SK-N-SH (cell line): Measurements from ENCODE around the gene SLC17A5. TPM values are rescaled to one million over a fixed set of nuclear protein-coding genes. Genes with fewer than 3 reads are reported as not detected.

Source experiments
- CTCF ChIA-PET: fragments of 300-600, 350-600 bp; formaldehyde crosslinking; extraction: SDS; loops from one replicate; lab custom pipeline; 2021; lab: Yijun Ruan, JAX
- POLR2A ChIA-PET: fragments of 350-600 bp; sonication (Branson Sonifier 250); formaldehyde crosslinking; extraction: SDS; loops from one replicate; lab custom pipeline; 2020; ENCODE audit warnings: antibody characterized with exemption, inconsistent platforms; lab: Yijun Ruan, JAX
- DNase-seq: peaks from one replicate; pipeline ENCODE4 v3.0.0; 2012
- H2AFZ ChIP-seq: fragments of 200-600 bp; sonication (generic); 2 replicates; pipeline ENCODE4 v1.8.1; 2016; ENCODE audit warnings: antibody characterized with exemption, mild to moderate bottlenecking, low read depth
- H3F3A ChIP-seq: fragments of 200-600 bp; sonication (generic); replicated peaks from 2 replicates; pipeline ENCODE3; 2016; ENCODE audit warnings: antibody characterized with exemption, mild to moderate bottlenecking; ENCODE audit not compliant: insufficient read depth
- H3K27ac ChIP-seq, 2 experiments: fragments of 200-500 bp in 1 of 2; fragments of 200-600 bp in 1 of 2; sonication (Bioruptor generic) in 1 of 2; sonication (generic), shearing (Covaris generic) in 1 of 2; 2 replicates each; pipeline versions ENCODE4 v1.5.1 to v1.6.1; 2014 to 2016; ENCODE audit warnings: low read depth in 2 of 2, inconsistent platforms in 1 of 2, low read length in 1 of 2, mild to moderate bottlenecking in 1 of 2, mixed read lengths in 1 of 2
- H3K27me3 ChIP-seq: fragments of 200-600 bp; sonication (generic), shearing (Covaris generic); 2 replicates; pipeline ENCODE4 v1.6.1; 2016; ENCODE audit warnings: mixed run types; ENCODE audit not compliant: insufficient read depth
- H3K36me3 ChIP-seq, 2 experiments: fragments of 200-500 bp in 1 of 2; fragments of 200-600 bp in 1 of 2; sonication (Bioruptor generic) in 1 of 2; sonication (generic) in 1 of 2; replicated peaks in 1 of 2; 2 replicates each; pipeline versions ENCODE3 to v1.5.1; 2014 to 2016; ENCODE audit warnings: low read length in 1 of 2, mild to moderate bottlenecking in 1 of 2; ENCODE audit not compliant: insufficient read depth in 2 of 2, control insufficient read depth in 1 of 2
- H3K4me1 ChIP-seq, 2 experiments: fragments of 200-500 bp in 1 of 2; fragments of 200-600 bp in 1 of 2; sonication (Bioruptor generic) in 1 of 2; sonication (generic), shearing (Covaris generic) in 1 of 2; 2 replicates each; pipeline versions ENCODE4 v1.5.1 to v1.6.1; 2014 to 2016; ENCODE audit warnings: low read depth in 1 of 2, low read length in 1 of 2, mixed run types in 1 of 2; ENCODE audit not compliant: insufficient read depth in 2 of 2, control insufficient read depth in 1 of 2
- H3K4me2 ChIP-seq: fragments of 200-600 bp; sonication (generic), shearing (Covaris generic); 2 replicates; pipeline ENCODE4 v1.6.1; 2017; ENCODE audit warnings: mixed run types
- H3K4me3 ChIP-seq, 2 experiments: fragments of 200-500 bp in 1 of 2; fragments of 200-600 bp in 1 of 2; sonication (Bioruptor generic) in 1 of 2; sonication (generic), shearing (Covaris generic) in 1 of 2; 2 replicates each; pipeline versions ENCODE4 v1.5.1 to v1.8.1; 2014 to 2016; ENCODE audit warnings: low read depth in 2 of 2, inconsistent platforms in 1 of 2, low read length in 1 of 2, mild to moderate bottlenecking in 1 of 2, mixed read lengths in 1 of 2, moderate library complexity in 1 of 2
- H3K79me2 ChIP-seq: fragments of 200-600 bp; sonication (generic); 2 replicates; pipeline ENCODE4 v1.8.1; 2017; ENCODE audit warnings: mild to moderate bottlenecking; ENCODE audit not compliant: insufficient read depth
- H3K9ac ChIP-seq: fragments of 200-600 bp; sonication (generic); 2 replicates; pipeline ENCODE4 v1.6.1; 2017; ENCODE audit warnings: mixed run types
- H3K9me2 ChIP-seq: fragments of 200-600 bp; sonication (generic); 2 replicates; pipeline ENCODE4 v1.6.1; 2017; ENCODE audit warnings: mixed run types
- H3K9me3 ChIP-seq: fragments of 200-600 bp; sonication (generic); 2 replicates; pipeline ENCODE4 v1.6.1; 2017; ENCODE audit warnings: mixed run types, mild to moderate bottlenecking, moderate library complexity
- H4K20me1 ChIP-seq: fragments of 200-600 bp; sonication (generic); 2 replicates; pipeline ENCODE4 v1.6.1; 2017; ENCODE audit warnings: mild to moderate bottlenecking, mixed run types; ENCODE audit not compliant: insufficient read depth
- FOSL2 ChIP-seq: IDR thresholded peaks from 2 replicates; pipeline ENCODE4 v1.4.0; 2012; ENCODE audit warnings: low read depth, mild to moderate bottlenecking, moderate library complexity, borderline replicate concordance
- FOXM1 ChIP-seq: IDR thresholded peaks from 2 replicates; pipeline ENCODE4 v1.4.0; 2012; ENCODE audit warnings: low read depth, mild to moderate bottlenecking
- GABPA ChIP-seq: IDR thresholded peaks from 2 replicates; pipeline ENCODE4 v1.4.0; 2012; ENCODE audit warnings: low read depth, mild to moderate bottlenecking
- JUND ChIP-seq: IDR thresholded peaks from 2 replicates; pipeline ENCODE4 v1.4.0; 2012
- SIN3A ChIP-seq: IDR thresholded peaks from 2 replicates; pipeline ENCODE4 v1.6.1; 2012; ENCODE audit warnings: low read depth, mild to moderate bottlenecking, low read length, moderate library complexity, borderline replicate concordance
- TEAD4 ChIP-seq: IDR thresholded peaks from 2 replicates; pipeline ENCODE4 v1.4.0; 2012; ENCODE audit warnings: mild to moderate bottlenecking, borderline replicate concordance; ENCODE audit not compliant: insufficient read depth
- WGBS: methylation state at CpG from one replicate; pipeline ENCODE4 v1.1.6; 2017; ENCODE audit warnings: low lambda C conversion rate; 5-methylcytosine and 5-hydroxymethylcytosine counted together
- polyA plus RNA-seq, 3 experiments: library from polyadenylated mRNA; depleted of rRNA; stranded (reverse); fragments of >200 nt; gene quantifications; 2 replicates each; pipeline ENCODE4 v1.2.3, GENCODE V29; 2012
- TF ChIP-seq, protein P1 (sequence below): fragments of 150-350 bp; IDR thresholded peaks from 2 replicates; pipeline ENCODE4 v1.6.1; 2016; ENCODE audit warnings: mild to moderate bottlenecking, low read depth, low read length
- TF ChIP-seq, protein P2 (sequence below): IDR thresholded peaks from 2 replicates; pipeline ENCODE4 v1.4.0; 2012; ENCODE audit warnings: low read depth, borderline replicate concordance

Gene SLC17A5
- polyA plus RNA-seq, 1 of the 3 experiments (the other 2 are of a cell fraction), result 9.2 TPM

DNA sequence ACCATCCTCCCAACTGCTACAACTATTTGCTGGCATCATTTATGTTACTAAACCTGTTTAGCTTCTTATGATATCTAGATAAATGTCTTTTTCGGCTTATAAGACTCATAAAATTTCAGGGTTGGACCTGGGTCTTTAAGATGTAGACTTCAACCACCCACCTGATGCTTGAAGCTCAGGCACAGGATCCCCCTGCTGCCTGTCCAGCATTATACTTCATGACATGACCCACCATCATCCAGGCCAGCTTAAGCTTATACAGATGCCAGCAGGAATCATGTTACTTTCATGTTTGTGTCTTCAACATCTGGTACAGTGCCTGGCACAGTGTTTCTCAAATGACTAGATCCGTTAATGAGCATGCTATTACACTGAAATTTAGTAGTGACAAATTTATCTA lies 47.4 kb downstream of the SLC17A5 start:
- no peaks in the 10 kb centered on the region for H3K9me2 ChIP-seq
- H3K4me2 ChIP-seq, result no peak overlapping the region
- no peak overlapping the region for H3K9ac ChIP-seq
- H3K27me3 ChIP-seq, result no peaks in the 10 kb centered on the region
- no peak for DNase-seq
- ChIA-PET POLR2A (interaction anchor here (0.7 kb wide), 1 partner anchor 93 kb away, joined by 4 read pairs; no protein-coding TSS in a partner anchor), CTCF (interaction anchor here (0.9 to 1.1 kb wide), 3 partner anchors 77 to 98 kb away, joined by 3 to 5 read pairs (median 4); no protein-coding TSS in a partner anchor)
- no peak overlapping the region for H3K4me3 ChIP-seq
- no peaks in the 10 kb centered on the region for H3K4me1 ChIP-seq
- TF ChIP-seq TEAD4 (no peak), FOXM1 (no peak), SIN3A (no peak), GABPA (no peak)
- no peak overlapping the region for H3K27ac ChIP-seq
- H3K36me3 ChIP-seq, result peaks cover 0 to 12% of the 10 kb centered on the region in 2 experiments
- WGBS, result 83% methylated on average over 2 of the region's 2 CpGs
- H3K79me2 ChIP-seq, result no peaks in the 10 kb centered on the region
- H2AFZ ChIP-seq, result no peak overlapping the region
- no peaks in the 10 kb centered on the region for H4K20me1 ChIP-seq
- H3K9me3 ChIP-seq, result no peaks in the 10 kb centered on the region
- peaks cover 3% of the 10 kb centered on the region for H3F3A ChIP-seq

DNA sequence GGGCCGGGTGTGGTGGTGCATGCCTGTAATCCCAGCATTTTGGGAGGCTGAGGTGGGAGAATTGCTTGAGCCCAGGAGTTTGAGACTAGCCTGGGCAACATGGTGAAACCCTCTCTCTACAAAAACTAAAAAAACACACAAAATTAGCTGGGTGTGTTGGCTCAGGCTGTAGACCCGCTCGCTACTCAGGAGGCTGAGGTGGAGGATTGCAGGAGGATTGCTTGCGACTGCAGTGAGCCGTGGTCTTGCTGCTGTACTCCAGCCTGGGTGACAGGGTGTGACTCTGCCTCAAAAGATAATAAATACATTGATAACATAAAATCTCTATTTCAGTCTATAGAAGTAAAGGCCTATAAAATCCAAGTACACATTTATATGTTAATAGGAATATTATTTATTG lies 49.3 kb downstream of the SLC17A5 start:
- no peak for DNase-seq
- Histone ChIP-seq H3K79me2 (no peaks in the 10 kb centered on the region), H3K27me3 (no peaks in the 10 kb centered on the region), H3K36me3 (peaks cover 0 to 12% of the 10 kb centered on the region in 2 experiments), H3K4me3 (no peak overlapping the region), H3K27ac (no peak overlapping the region), H3K4me1 (no peaks in the 10 kb centered on the region), H2AFZ (no peak overlapping the region), H3K9me2 (no peaks in the 10 kb centered on the region), H3K9ac (no peak overlapping the region), H3F3A (no peaks in the 10 kb centered on the region), H3K9me3 (no peaks in the 10 kb centered on the region), H3K4me2 (no peak overlapping the region), H4K20me1 (no peaks in the 10 kb centered on the region)
- ChIA-PET CTCF (interaction anchor here (0.7 kb wide), 1 partner anchor 236 kb away, joined by 5 read pairs; no protein-coding TSS in a partner anchor), POLR2A (interaction anchor here (1.1 kb wide), 1 partner anchor 84 kb away, joined by 4 read pairs; no protein-coding TSS in a partner anchor)
- TF ChIP-seq, protein P1, sequence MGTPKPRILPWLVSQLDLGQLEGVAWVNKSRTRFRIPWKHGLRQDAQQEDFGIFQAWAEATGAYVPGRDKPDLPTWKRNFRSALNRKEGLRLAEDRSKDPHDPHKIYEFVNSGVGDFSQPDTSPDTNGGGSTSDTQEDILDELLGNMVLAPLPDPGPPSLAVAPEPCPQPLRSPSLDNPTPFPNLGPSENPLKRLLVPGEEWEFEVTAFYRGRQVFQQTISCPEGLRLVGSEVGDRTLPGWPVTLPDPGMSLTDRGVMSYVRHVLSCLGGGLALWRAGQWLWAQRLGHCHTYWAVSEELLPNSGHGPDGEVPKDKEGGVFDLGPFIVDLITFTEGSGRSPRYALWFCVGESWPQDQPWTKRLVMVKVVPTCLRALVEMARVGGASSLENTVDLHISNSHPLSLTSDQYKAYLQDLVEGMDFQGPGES, result no peak
- TF ChIP-seq, protein P2, sequence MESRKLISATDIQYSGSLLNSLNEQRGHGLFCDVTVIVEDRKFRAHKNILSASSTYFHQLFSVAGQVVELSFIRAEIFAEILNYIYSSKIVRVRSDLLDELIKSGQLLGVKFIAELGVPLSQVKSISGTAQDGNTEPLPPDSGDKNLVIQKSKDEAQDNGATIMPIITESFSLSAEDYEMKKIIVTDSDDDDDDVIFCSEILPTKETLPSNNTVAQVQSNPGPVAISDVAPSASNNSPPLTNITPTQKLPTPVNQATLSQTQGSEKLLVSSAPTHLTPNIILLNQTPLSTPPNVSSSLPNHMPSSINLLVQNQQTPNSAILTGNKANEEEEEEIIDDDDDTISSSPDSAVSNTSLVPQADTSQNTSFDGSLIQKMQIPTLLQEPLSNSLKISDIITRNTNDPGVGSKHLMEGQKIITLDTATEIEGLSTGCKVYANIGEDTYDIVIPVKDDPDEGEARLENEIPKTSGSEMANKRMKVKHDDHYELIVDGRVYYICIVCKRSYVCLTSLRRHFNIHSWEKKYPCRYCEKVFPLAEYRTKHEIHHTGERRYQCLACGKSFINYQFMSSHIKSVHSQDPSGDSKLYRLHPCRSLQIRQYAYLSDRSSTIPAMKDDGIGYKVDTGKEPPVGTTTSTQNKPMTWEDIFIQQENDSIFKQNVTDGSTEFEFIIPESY, result no peak
- no peak for TF ChIP-seq FOSL2
- no peak for TF ChIP-seq JUND
- 97% methylated on average over 5 of the region's 5 CpGs for WGBS
